Measurements from ENCODE around the gene TMC1. TPM values are rescaled to one million over a fixed set of nuclear protein-coding genes. Genes with fewer than 3 reads are reported as not detected.
"Not testable (repeated sequence)": the region's sequence is repeated elsewhere in the genome, so short reads cannot be mapped to it uniquely, and the experiment has no call there.

TMC1 gene
- total RNA-seq, 1 donor from 2014 or later: 0.69 TPM

GRCh38 chr9:72818385-72818784 lies 297.0 kb downstream of the TMC1 start:
- no peak for DNase-seq

GRCh38 chr9:72823971-72824370 lies 302.6 kb downstream of the TMC1 start:
- DNase-seq: no peak

- DNase-seq: peak; percentile 97
These were observed 305.9 kb downstream of the TMC1 start for GRCh38 chr9:72826996-72827949.

GRCh38 chr9:72827950-72828731 lies 306.7 kb downstream of the TMC1 start:
- DNase-seq: no peak

- DNase-seq: no peak
These were observed 313.6 kb downstream of the TMC1 start for GRCh38 chr9:72834994-72835393.

GRCh38 chr9:72836790-72837189 lies 315.4 kb downstream of the TMC1 start:
- DNase-seq: no peak

- DNase-seq: no peak
These were observed 317.7 kb downstream of the TMC1 start for GRCh38 chr9:72839085-72839484.

- no peak for DNase-seq
These were observed 322.4 kb downstream of the TMC1 start for GRCh38 chr9:72843520-72844439.

- DNase-seq: no peak
These were observed 323.0 kb downstream of the TMC1 start for GRCh38 chr9:72844440-72844768.

GRCh38 chr9:72845052-72845451 lies 323.6 kb downstream of the TMC1 start:
- not testable (repeated sequence) for DNase-seq

GRCh38 chr9:72850209-72850608 lies 328.8 kb downstream of the TMC1 start:
- DNase-seq: not testable (repeated sequence)

- no peak for DNase-seq
These were observed 333.9 kb downstream of the TMC1 start for GRCh38 chr9:72855321-72855720.

- no peak for DNase-seq
These were observed 334.6 kb downstream of the TMC1 start for GRCh38 chr9:72855890-72856523.

- peak; percentile 69 for DNase-seq
These were observed 335.7 kb downstream of the TMC1 start for GRCh38 chr9:72856972-72857623.

- no peak for DNase-seq
These were observed 336.2 kb downstream of the TMC1 start for GRCh38 chr9:72857624-72857996.

GRCh38 chr9:72858089-72858912 lies 336.9 kb downstream of the TMC1 start:
- no peak for DNase-seq

GRCh38 chr9:72862788-72863187 lies 341.4 kb downstream of the TMC1 start:
- not testable (repeated sequence) for DNase-seq

- DNase-seq: no peak
These were observed 342.2 kb downstream of the TMC1 start for GRCh38 chr9:72863456-72864094.

GRCh38 chr9:72864327-72864726 lies 342.9 kb downstream of the TMC1 start:
- no peak for DNase-seq

GRCh38 chr9:72871685-72872084 lies 350.3 kb downstream of the TMC1 start:
- no peak for DNase-seq
